ENCODE results near the gene TACR1. TPM values are rescaled to one million over a fixed set of nuclear protein-coding genes. Genes with fewer than 3 reads are reported as not detected.

The TACR1 gene
- total and polyA plus RNA-seq, 2 experiments from 2014 or later: 0.13 to 0.19 TPM

DNA sequence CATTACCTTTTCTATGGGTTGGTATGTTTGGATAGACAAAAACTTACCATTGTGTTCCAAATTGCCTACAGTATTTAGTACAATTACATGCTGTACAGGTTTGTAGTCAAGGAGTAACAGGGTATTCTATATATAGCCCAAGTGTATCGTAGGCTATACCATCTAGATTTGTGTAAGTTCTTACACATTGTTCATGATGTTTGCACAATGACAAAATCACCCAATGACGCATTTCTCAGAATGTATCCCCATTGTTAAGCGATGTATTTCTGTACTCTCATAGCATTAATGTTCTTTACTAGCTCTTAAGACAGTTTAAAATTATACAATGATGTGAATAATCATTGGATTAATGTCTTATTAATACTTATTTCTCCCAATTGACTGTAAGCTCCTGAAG, 16.7 kb downstream of the TACR1 start:
- Histone ChIP-seq H3K4me2 (no peak overlapping the region), H3K9me3 (ENCODE audit: low read depth) (no peaks in the 10 kb centered on the region), H3K27ac (no peak overlapping the region), H4K20me1 (ENCODE audit: insufficient read depth, poor library complexity, severe bottlenecking) (no peaks in the 10 kb centered on the region), H3K4me1 (ENCODE audit: insufficient read depth) (no peaks in the 10 kb centered on the region), H3K79me2 (no peaks in the 10 kb centered on the region), H3K4me3 (no peak overlapping the region), H3K27me3 (no peaks in the 10 kb centered on the region), H2AFZ (no peak overlapping the region), H3K36me3 (replicated peaks; ENCODE audit: insufficient read depth, low read depth) (no peaks in the 10 kb centered on the region), H3K9me2 (replicated peaks; ENCODE audit: insufficient read depth) (no peaks in the 10 kb centered on the region)
- DNase-seq (ENCODE audit: low spot score): no peak
- 95% methylated on average over 3 of the region's 3 CpGs for WGBS (ENCODE audit: low lambda C conversion rate, missing lambda C conversion rate)
- TF ChIP-seq EZH2 (IDR thresholded peaks at IDR 0.05; ENCODE audit: borderline replicate concordance) (no peak), EZH2phosphoT487 (IDR thresholded peaks at IDR 0.05; ENCODE audit: low read depth, severe bottlenecking, unreplicated experiment) (no peak)
- TF ChIP-seq, protein P1, sequence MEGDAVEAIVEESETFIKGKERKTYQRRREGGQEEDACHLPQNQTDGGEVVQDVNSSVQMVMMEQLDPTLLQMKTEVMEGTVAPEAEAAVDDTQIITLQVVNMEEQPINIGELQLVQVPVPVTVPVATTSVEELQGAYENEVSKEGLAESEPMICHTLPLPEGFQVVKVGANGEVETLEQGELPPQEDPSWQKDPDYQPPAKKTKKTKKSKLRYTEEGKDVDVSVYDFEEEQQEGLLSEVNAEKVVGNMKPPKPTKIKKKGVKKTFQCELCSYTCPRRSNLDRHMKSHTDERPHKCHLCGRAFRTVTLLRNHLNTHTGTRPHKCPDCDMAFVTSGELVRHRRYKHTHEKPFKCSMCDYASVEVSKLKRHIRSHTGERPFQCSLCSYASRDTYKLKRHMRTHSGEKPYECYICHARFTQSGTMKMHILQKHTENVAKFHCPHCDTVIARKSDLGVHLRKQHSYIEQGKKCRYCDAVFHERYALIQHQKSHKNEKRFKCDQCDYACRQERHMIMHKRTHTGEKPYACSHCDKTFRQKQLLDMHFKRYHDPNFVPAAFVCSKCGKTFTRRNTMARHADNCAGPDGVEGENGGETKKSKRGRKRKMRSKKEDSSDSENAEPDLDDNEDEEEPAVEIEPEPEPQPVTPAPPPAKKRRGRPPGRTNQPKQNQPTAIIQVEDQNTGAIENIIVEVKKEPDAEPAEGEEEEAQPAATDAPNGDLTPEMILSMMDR (IDR thresholded peaks at IDR 0.05; ENCODE audit: poor library complexity): no peak

DNA sequence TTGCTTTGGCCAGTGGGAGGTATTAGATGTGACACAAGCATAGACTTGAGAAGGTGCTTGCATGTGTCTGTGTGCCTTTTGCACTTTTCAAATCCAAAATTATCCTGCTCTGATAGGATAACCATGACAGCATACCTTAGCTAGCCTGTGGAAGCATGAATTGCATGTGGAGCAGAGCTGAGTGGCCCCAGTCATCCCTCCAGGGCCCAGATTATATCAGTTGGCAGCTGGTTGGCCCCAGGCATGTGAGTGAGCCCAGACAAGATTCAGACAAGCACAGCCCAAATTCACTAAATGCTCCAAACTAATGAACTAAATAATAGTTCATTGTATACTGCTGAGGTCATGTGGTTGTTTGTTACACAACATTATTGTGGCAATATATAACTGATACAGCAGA, 18.8 kb downstream of the TACR1 start:
- H3K36me3 ChIP-seq (replicated peaks; ENCODE audit: insufficient read depth, low read depth): no peaks in the 10 kb centered on the region
- no peak overlapping the region for H3K27ac ChIP-seq
- no peak overlapping the region for H2AFZ ChIP-seq
- TF ChIP-seq, protein P1 (IDR thresholded peaks at IDR 0.05; ENCODE audit: poor library complexity): no peak
- TF ChIP-seq EZH2phosphoT487 (IDR thresholded peaks at IDR 0.05; ENCODE audit: low read depth, severe bottlenecking, unreplicated experiment) (no peak), EZH2 (IDR thresholded peaks at IDR 0.05; ENCODE audit: borderline replicate concordance) (no peak)
- H3K9me2 ChIP-seq (replicated peaks; ENCODE audit: insufficient read depth): no peaks in the 10 kb centered on the region
- H3K4me2 ChIP-seq: no peak overlapping the region
- H3K79me2 ChIP-seq: no peaks in the 10 kb centered on the region
- H3K4me3 ChIP-seq: no peak overlapping the region
- no peak for DNase-seq (ENCODE audit: low spot score)
- no peaks in the 10 kb centered on the region for H3K9me3 ChIP-seq (ENCODE audit: low read depth)
- no peaks in the 10 kb centered on the region for H3K27me3 ChIP-seq
- no peaks in the 10 kb centered on the region for H3K4me1 ChIP-seq (ENCODE audit: insufficient read depth)
- H4K20me1 ChIP-seq (ENCODE audit: insufficient read depth, poor library complexity, severe bottlenecking): no peaks in the 10 kb centered on the region

DNA sequence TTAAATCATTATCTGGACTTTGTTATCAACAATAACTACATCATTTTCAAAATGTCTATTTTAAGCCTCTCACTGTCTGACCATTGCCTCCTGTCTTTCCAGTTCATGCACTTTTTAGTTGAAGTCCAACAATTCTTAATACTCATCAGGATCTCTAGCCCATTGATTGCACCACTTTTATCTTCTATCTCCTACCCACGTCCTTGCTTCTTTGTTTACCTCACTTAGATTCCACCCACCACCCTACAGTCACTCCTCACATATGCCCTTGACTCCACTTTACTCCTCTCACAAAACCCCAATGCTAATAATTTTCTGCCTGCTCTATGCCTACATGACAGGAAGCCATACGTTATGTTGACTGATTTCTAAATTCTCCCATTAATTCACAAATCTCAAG, 21.9 kb downstream of the TACR1 start:
- 63% methylated on average over 2 of the region's 2 CpGs for WGBS (ENCODE audit: low lambda C conversion rate, missing lambda C conversion rate)
- H2AFZ ChIP-seq: no peak overlapping the region
- no peaks in the 10 kb centered on the region for H3K9me3 ChIP-seq (ENCODE audit: low read depth)
- H3K27ac ChIP-seq: no peak overlapping the region
- no peaks in the 10 kb centered on the region for H4K20me1 ChIP-seq (ENCODE audit: insufficient read depth, poor library complexity, severe bottlenecking)
- no peak for DNase-seq (ENCODE audit: low spot score)
- no peaks in the 10 kb centered on the region for H3K9me2 ChIP-seq (replicated peaks; ENCODE audit: insufficient read depth)
- H3K4me1 ChIP-seq (ENCODE audit: insufficient read depth): no peaks in the 10 kb centered on the region
- no peak overlapping the region for H3K4me3 ChIP-seq
- TF ChIP-seq EZH2 (IDR thresholded peaks at IDR 0.05; ENCODE audit: borderline replicate concordance): no peak
- TF ChIP-seq EZH2phosphoT487 (IDR thresholded peaks at IDR 0.05; ENCODE audit: low read depth, severe bottlenecking, unreplicated experiment): no peak
- TF ChIP-seq, protein P1 (IDR thresholded peaks at IDR 0.05; ENCODE audit: poor library complexity): no peak
- H3K79me2 ChIP-seq: no peaks in the 10 kb centered on the region
- no peak overlapping the region for H3K4me2 ChIP-seq
- no peaks in the 10 kb centered on the region for H3K36me3 ChIP-seq (replicated peaks; ENCODE audit: insufficient read depth, low read depth)
- H3K27me3 ChIP-seq: no peaks in the 10 kb centered on the region

DNA sequence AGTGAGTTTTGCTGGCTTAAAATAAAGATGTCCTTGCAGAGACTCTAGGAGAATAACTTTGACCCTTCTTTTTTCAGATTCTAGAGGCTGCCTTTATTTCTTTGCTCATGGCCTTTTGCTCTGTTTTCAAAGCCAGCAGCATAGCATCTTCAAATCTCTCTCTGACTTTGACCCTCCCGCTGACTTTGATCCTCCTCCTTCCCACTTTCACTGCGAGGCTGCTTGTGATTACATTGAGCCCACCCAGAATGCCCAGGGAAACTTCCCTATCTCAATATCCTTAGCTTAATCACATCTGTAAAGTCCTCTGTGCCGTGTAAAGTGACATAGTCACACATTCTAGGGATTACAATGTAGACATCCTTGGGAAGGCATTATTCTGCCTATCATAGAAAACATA, 23.9 kb downstream of the TACR1 start:
- Histone ChIP-seq H3K4me2 (no peak overlapping the region), H3K27me3 (no peaks in the 10 kb centered on the region), H3K4me1 (ENCODE audit: insufficient read depth) (no peaks in the 10 kb centered on the region), H3K27ac (no peak overlapping the region), H3K79me2 (no peaks in the 10 kb centered on the region), H3K36me3 (replicated peaks; ENCODE audit: insufficient read depth, low read depth) (no peaks in the 10 kb centered on the region), H3K4me3 (no peak overlapping the region), H3K9me3 (ENCODE audit: low read depth) (no peaks in the 10 kb centered on the region), H4K20me1 (ENCODE audit: insufficient read depth, poor library complexity, severe bottlenecking) (no peaks in the 10 kb centered on the region), H3K9me2 (replicated peaks; ENCODE audit: insufficient read depth) (no peaks in the 10 kb centered on the region), H2AFZ (no peak overlapping the region)
- TF ChIP-seq, protein P1 (IDR thresholded peaks at IDR 0.05; ENCODE audit: poor library complexity): no peak
- TF ChIP-seq EZH2 (IDR thresholded peaks at IDR 0.05; ENCODE audit: borderline replicate concordance) (no peak), EZH2phosphoT487 (IDR thresholded peaks at IDR 0.05; ENCODE audit: low read depth, severe bottlenecking, unreplicated experiment) (no peak)
- DNase-seq (ENCODE audit: low spot score): no peak
- 11% methylated on average over 3 of the region's 3 CpGs for WGBS (ENCODE audit: low lambda C conversion rate, missing lambda C conversion rate)
